ENCODE results near the gene ABCG5. TPM values are rescaled to one million over a fixed set of nuclear protein-coding genes. Genes with fewer than 3 reads are reported as not detected.

ABCG5 gene
- not detected for total RNA-seq

DNA sequence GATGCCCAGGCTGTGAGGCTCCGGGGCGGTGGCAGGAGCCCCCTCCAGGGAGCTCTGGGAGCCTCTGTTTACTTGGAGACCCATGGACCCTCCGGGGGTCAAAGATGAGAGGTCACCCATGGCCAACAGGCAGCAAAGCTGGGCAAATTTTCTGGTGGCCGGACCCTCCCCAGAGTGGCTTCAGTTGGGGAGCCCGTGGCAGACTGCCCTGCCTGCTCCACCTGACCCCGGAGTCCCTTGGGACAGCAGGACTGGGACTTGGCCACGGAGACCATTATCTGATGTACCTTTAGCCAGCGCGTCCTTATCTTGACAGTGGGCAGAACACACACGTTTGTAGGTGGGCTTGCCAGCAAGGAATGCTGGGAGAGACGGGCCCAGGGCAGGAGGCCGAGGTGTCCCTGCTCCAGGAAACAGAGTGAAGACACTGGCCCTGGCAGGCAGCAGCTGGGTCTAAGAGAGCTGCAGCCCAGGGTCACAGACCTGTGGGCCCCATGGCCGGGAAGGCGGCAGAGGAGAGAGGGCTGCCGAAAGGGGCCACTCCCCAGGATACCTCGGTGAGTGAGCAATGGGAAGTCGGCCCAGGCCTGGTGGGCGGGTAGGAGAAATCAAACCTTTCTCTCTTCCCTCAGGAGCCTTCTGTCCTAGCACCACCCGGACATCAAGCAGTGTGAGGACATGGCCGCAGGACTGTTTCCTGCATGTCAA lies at the start of gene ABCG5, which contains the start of gene ABCG8:
Gene ABCG5, minus strand, starts transcription at position 280 of the 708 bp plus-strand sequence. Its CDS starts 160 bp downstream, at position 120.
Gene ABCG8, plus strand, starts transcription at position 412 of the 708 bp plus-strand sequence. Its CDS starts 83 bp downstream, at position 495.
- CTCF ChIA-PET: no interaction called here

GRCh38 chr2:43887176-43887575 lies 48.5 kb upstream of the ABCG5 start:
- Mint-ChIP-seq H3K9me3 (no peaks in the 10 kb centered on the region), H3K27ac (no peak overlapping the region), H3K4me1 (no peaks in the 10 kb centered on the region), H3K27me3 (no peaks in the 10 kb centered on the region), H3K4me3 (no peak overlapping the region), H3K36me3 (ENCODE audit: low read depth) (peaks cover 36% of the 10 kb centered on the region)
- DNase-seq: no peak
- ChIA-PET POLR2A (no interaction called here), CTCF (no interaction called here)

More for the DNA sequence above, at the start of gene ABCG5, which contains the start of gene ABCG8:
- Mint-ChIP-seq H3K4me1 (no peaks in the 10 kb centered on the region), H3K27ac (no peak within 1 kb of the TSS), H3K36me3 (ENCODE audit: low read depth) (no peaks in the 10 kb centered on the region), H3K4me3 (no peak within 1 kb of the TSS), H3K9me3 (no peaks in the 10 kb centered on the region), H3K27me3 (peaks cover 2% of the 10 kb centered on the region)
- POLR2A ChIA-PET: no interaction called here
- DNase-seq: no peak

- POLR2A ChIA-PET: no interaction called here
- Mint-ChIP-seq H3K36me3 (ENCODE audit: low read depth) (peaks cover 26% of the 10 kb centered on the region), H3K4me3 (no peak overlapping the region), H3K27ac (no peak overlapping the region), H3K9me3 (no peaks in the 10 kb centered on the region), H3K4me1 (no peaks in the 10 kb centered on the region), H3K27me3 (no peaks in the 10 kb centered on the region)
- CTCF ChIA-PET: interaction anchor here (0.9 kb wide), 1 partner anchor 19 kb away, joined by 4 read pairs; no protein-coding TSS in a partner anchor
- no peak for DNase-seq
Measured at GRCh38 chr2:43885132-43885632, 46.5 kb upstream of the ABCG5 start.

- Mint-ChIP-seq H3K27ac (no peak overlapping the region), H3K4me1 (no peaks in the 10 kb centered on the region), H3K27me3 (no peaks in the 10 kb centered on the region), H3K4me3 (no peak overlapping the region), H3K9me3 (no peaks in the 10 kb centered on the region), H3K36me3 (ENCODE audit: low read depth) (peaks cover 22% of the 10 kb centered on the region)
- no peak for DNase-seq
- ChIA-PET CTCF (interaction anchor here (0.9 kb wide), 1 partner anchor 19 kb away, joined by 4 read pairs; no protein-coding TSS in a partner anchor), POLR2A (no interaction called here)
Measured at GRCh38 chr2:43884689-43885088, 46.0 kb upstream of the ABCG5 start.

GRCh38 chr2:43882312-43882711 lies 43.7 kb upstream of the ABCG5 start:
- Mint-ChIP-seq H3K9me3 (no peaks in the 10 kb centered on the region), H3K27me3 (no peaks in the 10 kb centered on the region), H3K27ac (no peak overlapping the region), H3K4me1 (peaks cover 2% of the 10 kb centered on the region), H3K36me3 (ENCODE audit: low read depth) (peaks cover 2% of the 10 kb centered on the region), H3K4me3 (no peak overlapping the region)
- CTCF ChIA-PET: no interaction called here
- POLR2A ChIA-PET: interaction anchor here (0.7 kb wide), 1 partner anchor 119 kb away, joined by 3 read pairs; no protein-coding TSS in a partner anchor
- DNase-seq: no peak

DNA sequence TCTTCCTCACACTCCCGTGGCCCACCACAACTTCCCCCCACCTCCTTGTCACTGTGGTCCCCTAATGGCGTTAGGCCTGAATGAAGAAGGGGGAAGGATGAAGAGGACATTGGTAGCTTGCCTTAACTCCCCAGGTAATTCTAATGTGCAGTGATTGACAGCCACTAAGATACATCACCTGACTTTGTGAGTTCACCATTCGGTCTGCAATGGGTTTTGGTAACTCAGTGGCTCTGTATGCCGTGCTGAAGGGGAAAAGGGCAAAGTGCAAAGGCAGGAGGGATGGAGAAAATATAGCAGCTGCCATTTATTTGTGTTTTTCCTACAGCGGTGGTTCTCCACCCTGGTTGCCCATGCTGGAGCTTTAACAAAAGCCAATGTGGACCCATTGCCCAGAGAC lies 42.3 kb upstream of the ABCG5 start:
- Mint-ChIP-seq H3K27ac (no peak overlapping the region), H3K4me1 (peaks cover 2% of the 10 kb centered on the region), H3K4me3 (no peak overlapping the region), H3K27me3 (no peaks in the 10 kb centered on the region), H3K36me3 (ENCODE audit: low read depth) (no peaks in the 10 kb centered on the region), H3K9me3 (no peaks in the 10 kb centered on the region)
- ChIA-PET CTCF (interaction anchor here (0.5 to 0.7 kb wide), 2 partner anchors 280 to 1423 kb away, joined by 3 to 4 read pairs; no protein-coding TSS in a partner anchor), POLR2A (no interaction called here)
- DNase-seq: no peak

GRCh38 chr2:43880471-43880870 lies 41.8 kb upstream of the ABCG5 start:
- Mint-ChIP-seq H3K27ac (no peak overlapping the region), H3K9me3 (no peaks in the 10 kb centered on the region), H3K27me3 (no peaks in the 10 kb centered on the region), H3K4me3 (no peak overlapping the region), H3K4me1 (peaks cover 2% of the 10 kb centered on the region), H3K36me3 (ENCODE audit: low read depth) (no peaks in the 10 kb centered on the region)
- POLR2A ChIA-PET: no interaction called here
- DNase-seq: no peak
- CTCF ChIA-PET: no interaction called here

DNA sequence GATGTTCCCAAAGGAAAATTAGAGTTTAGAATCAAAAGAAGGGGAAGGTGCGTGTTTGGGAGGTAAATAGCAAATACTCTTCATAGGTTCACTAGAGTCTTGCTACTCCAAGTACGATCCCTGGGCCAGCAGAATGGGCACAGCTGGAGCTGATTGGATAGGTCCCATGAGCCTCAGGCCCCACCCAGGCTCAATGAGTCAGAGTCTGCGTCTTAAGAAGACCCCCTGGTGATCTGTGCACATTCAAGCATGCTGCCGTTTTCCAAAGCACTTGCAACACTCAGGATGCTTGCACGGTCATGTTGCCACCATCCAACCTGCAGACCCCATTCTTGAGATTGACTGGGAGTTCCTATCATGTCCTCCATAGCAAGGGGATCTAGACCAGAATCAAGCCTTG lies 40.6 kb upstream of the ABCG5 start:
- H3K27me3 Mint-ChIP-seq: no peaks in the 10 kb centered on the region
- no peaks in the 10 kb centered on the region for H3K9me3 Mint-ChIP-seq
- peaks cover 2% of the 10 kb centered on the region for H3K4me1 Mint-ChIP-seq
- H3K36me3 Mint-ChIP-seq (ENCODE audit: low read depth): no peaks in the 10 kb centered on the region
- H3K4me3 Mint-ChIP-seq: no peak overlapping the region
- no peak for DNase-seq
- ChIA-PET CTCF (no interaction called here), POLR2A (no interaction called here)
- no peak overlapping the region for H3K27ac Mint-ChIP-seq

- peaks cover 2% of the 10 kb centered on the region for H3K4me1 Mint-ChIP-seq
- H3K27ac Mint-ChIP-seq: no peak overlapping the region
- POLR2A ChIA-PET: no interaction called here
Measured at GRCh38 chr2:43877782-43878464, 39.3 kb upstream of the ABCG5 start.

GRCh38 chr2:43874776-43875451 lies 36.3 kb upstream of the ABCG5 start:
- Mint-ChIP-seq H3K27me3 (peaks cover 11% of the 10 kb centered on the region), H3K4me1 (peaks cover 2% of the 10 kb centered on the region), H3K36me3 (ENCODE audit: low read depth) (no peaks in the 10 kb centered on the region), H3K4me3 (no peak overlapping the region), H3K9me3 (no peaks in the 10 kb centered on the region), H3K27ac (no peak overlapping the region)
- ChIA-PET POLR2A (no interaction called here), CTCF (interaction anchor here (0.5 kb wide), 1 partner anchor 85 kb away, joined by 5 read pairs; no protein-coding TSS in a partner anchor)
- no peak for DNase-seq

More at GRCh38 chr2:43877782-43878464, 39.3 kb upstream of the ABCG5 start:
- Mint-ChIP-seq H3K36me3 (ENCODE audit: low read depth) (no peaks in the 10 kb centered on the region), H3K4me3 (no peak overlapping the region), H3K9me3 (no peaks in the 10 kb centered on the region), H3K27me3 (peaks cover 2% of the 10 kb centered on the region)
- CTCF ChIA-PET: interaction anchor here (0.6 to 1.3 kb wide), 5 partner anchors 8 to 60 kb away, joined by 3 to 4 read pairs (median 3); no protein-coding TSS in a partner anchor
- DNase-seq: peak; percentile 72

GRCh38 chr2:43872151-43872550 lies 33.5 kb upstream of the ABCG5 start:
- POLR2A ChIA-PET: no interaction called here
- CTCF ChIA-PET: no interaction called here
- no peaks in the 10 kb centered on the region for H3K9me3 Mint-ChIP-seq

GRCh38 chr2:43855292-43855691 lies 16.7 kb upstream of the ABCG5 start:
- H3K4me1 Mint-ChIP-seq: no peaks in the 10 kb centered on the region
- POLR2A ChIA-PET: no interaction called here
- peaks cover 27% of the 10 kb centered on the region for H3K27me3 Mint-ChIP-seq
- no peak for DNase-seq
- no peaks in the 10 kb centered on the region for H3K9me3 Mint-ChIP-seq
- CTCF ChIA-PET: no interaction called here
- H3K36me3 Mint-ChIP-seq (ENCODE audit: low read depth): no peaks in the 10 kb centered on the region
- H3K4me3 Mint-ChIP-seq: no peak overlapping the region
- H3K27ac Mint-ChIP-seq: no peak overlapping the region

More at GRCh38 chr2:43872151-43872550, 33.5 kb upstream of the ABCG5 start:
- H3K36me3 Mint-ChIP-seq (ENCODE audit: low read depth): no peaks in the 10 kb centered on the region
- no peak for DNase-seq
- no peaks in the 10 kb centered on the region for H3K4me1 Mint-ChIP-seq
- H3K4me3 Mint-ChIP-seq: no peak overlapping the region
- peaks cover 11% of the 10 kb centered on the region for H3K27me3 Mint-ChIP-seq
- no peak overlapping the region for H3K27ac Mint-ChIP-seq

DNA sequence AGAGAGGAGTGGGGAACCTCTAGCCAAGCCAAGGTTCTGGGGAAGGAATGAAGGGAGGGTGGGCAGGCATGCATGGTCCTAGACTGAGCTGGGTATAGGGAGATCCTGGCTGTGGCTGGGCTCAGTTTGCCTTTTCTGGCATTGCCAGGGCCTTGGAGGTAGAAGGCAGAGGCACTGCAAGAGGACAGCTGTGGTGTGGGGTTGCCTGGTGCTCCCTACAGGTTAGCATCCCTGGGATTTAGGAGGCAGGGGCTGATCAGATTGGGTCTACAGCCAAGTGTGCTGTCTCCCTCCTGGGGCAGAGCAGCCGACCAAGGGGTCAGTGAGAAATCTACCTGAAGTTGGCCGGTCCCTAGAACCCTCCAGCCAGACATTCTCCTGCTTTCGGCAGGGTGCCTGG lies 16.0 kb upstream of the ABCG5 start:
- POLR2A ChIA-PET: no interaction called here
- peaks cover 25% of the 10 kb centered on the region for H3K27me3 Mint-ChIP-seq

More for the DNA sequence above, 16.0 kb upstream of the ABCG5 start:
- no peak for DNase-seq
- H3K9me3 Mint-ChIP-seq: no peaks in the 10 kb centered on the region
- CTCF ChIA-PET: no interaction called here
- no peaks in the 10 kb centered on the region for H3K36me3 Mint-ChIP-seq (ENCODE audit: low read depth)
- H3K4me1 Mint-ChIP-seq: no peaks in the 10 kb centered on the region
- H3K27ac Mint-ChIP-seq: no peak overlapping the region
- no peak overlapping the region for H3K4me3 Mint-ChIP-seq

Measured in activated CD4-positive, alpha-beta T cell treated with anti-CD3 and anti-CD28 coated beads, Interleukin-2, amount 10 ng/mL, durations not matched to agents 7 days and 5 days (primary cell).